IMR-90 (cell line): ENCODE data around the gene ROR2. TPM values are rescaled to one million over a fixed set of nuclear protein-coding genes. Genes with fewer than 3 reads are reported as not detected.

Source experiments
- ATAC-seq: fragments of 200-7000 bp; cut with Tn5 transposase; 2 replicates; pipeline ENCODE4 v1.9.1; 2020; ENCODE audit warnings: low read depth, mild to moderate bottlenecking, moderate library complexity
- BruUV-seq: library from RNA; stranded (reverse); fragments of 400-500 nt; replicated peaks from 2 replicates; lab custom pipeline; 2021; lab: Mats Ljungman, UMichigan
- CTCF ChIA-PET: fragments of 300-600 bp; formaldehyde crosslinking; extraction: SDS; loops from one replicate; lab custom pipeline; 2021; ENCODE audit warnings: antibody characterized with exemption; lab: Yijun Ruan, JAX
- POLR2A ChIA-PET: fragments of 300-600 bp; sonication (Branson Sonifier 250); formaldehyde crosslinking; loops from one replicate; lab custom pipeline; 2022; ENCODE audit warnings: antibody characterized with exemption; ENCODE audit not compliant: unreplicated experiment; lab: Charles Lee
- DNase-seq: peaks from one replicate; pipeline ENCODE4 v3.0.0; 2013
- H2AFZ ChIP-seq: replicated peaks from 2 replicates; pipeline ENCODE3; 2013; ENCODE audit warnings: low read length, mild to moderate bottlenecking; ENCODE audit not compliant: poor library complexity
- H2AK5ac ChIP-seq: 2 replicates; pipeline ENCODE4 v1.6.1; 2013; ENCODE audit warnings: low read depth, low read length, inconsistent platforms
- H2AK9ac ChIP-seq: replicated peaks from 2 replicates; pipeline ENCODE3; 2013; ENCODE audit warnings: mild to moderate bottlenecking, low read depth, low read length, moderate library complexity; ENCODE audit not compliant: poor library complexity
- H2BK120ac ChIP-seq: 2 replicates; pipeline ENCODE4 v1.6.1; 2013; ENCODE audit warnings: low read depth, low read length, inconsistent platforms
- H2BK15ac ChIP-seq: 3 replicates; pipeline ENCODE4 v1.6.1; 2013; ENCODE audit warnings: low read depth, low read length, inconsistent platforms
- H2BK20ac ChIP-seq: 2 replicates; pipeline ENCODE4 v1.6.1; 2013; ENCODE audit warnings: low read depth, mild to moderate bottlenecking, inconsistent platforms, low read length, moderate library complexity
- H2BK5ac ChIP-seq: 2 replicates; pipeline ENCODE4 v1.6.1; 2013; ENCODE audit warnings: mild to moderate bottlenecking, low read depth, low read length, inconsistent platforms; ENCODE audit not compliant: poor library complexity, severe bottlenecking
- H3K14ac ChIP-seq: replicated peaks from 2 replicates; pipeline ENCODE4 v1.6.1; 2013; ENCODE audit warnings: low read depth, low read length, inconsistent platforms
- H3K18ac ChIP-seq: 2 replicates; pipeline ENCODE4 v1.6.1; 2013; ENCODE audit warnings: low read depth, low read length, control low read depth
- H3K23ac ChIP-seq: 2 replicates; pipeline ENCODE4 v1.6.1; 2013; ENCODE audit warnings: low read depth, low read length, inconsistent platforms
- H3K27ac ChIP-seq: 2 replicates; pipeline ENCODE4 v1.5.1; 2013; ENCODE audit warnings: mild to moderate bottlenecking, control low read depth, low read length; ENCODE audit not compliant: insufficient read depth
- H3K27me3 ChIP-seq: 2 replicates; pipeline ENCODE4 v1.6.1; 2013; ENCODE audit warnings: low read length; ENCODE audit not compliant: control insufficient read depth, insufficient read depth
- H3K36me3 ChIP-seq: 2 replicates; pipeline ENCODE4 v1.6.1; 2013; ENCODE audit warnings: low read length, mixed read lengths; ENCODE audit not compliant: control insufficient read depth, insufficient read depth
- H3K4ac ChIP-seq: 2 replicates; pipeline ENCODE4 v1.6.1; 2013; ENCODE audit warnings: low read depth, low read length, inconsistent platforms
- H3K4me1 ChIP-seq: 2 replicates; pipeline ENCODE4 v1.6.1; 2013; ENCODE audit warnings: low read length, mixed read lengths; ENCODE audit not compliant: control insufficient read depth, insufficient read depth
- H3K4me2 ChIP-seq: 2 replicates; pipeline ENCODE4 v1.6.1; 2013; ENCODE audit warnings: low read depth, mild to moderate bottlenecking, control low read depth, low read length, moderate library complexity
- H3K4me3 ChIP-seq: 2 replicates; pipeline ENCODE4 v1.5.1; 2013; ENCODE audit warnings: low read depth, mild to moderate bottlenecking, control low read depth, low read length, moderate library complexity; ENCODE audit not compliant: insufficient read depth
- H3K56ac ChIP-seq: 2 replicates; pipeline ENCODE4 v1.6.1; 2013; ENCODE audit warnings: low read length, inconsistent platforms; ENCODE audit not compliant: insufficient read depth; ENCODE audit errors: extremely low read depth
- H3K79me1 ChIP-seq, 2 experiments: 2 replicates each; pipeline ENCODE4 v1.6.1; 2013; ENCODE audit warnings: low read length in 2 of 2, inconsistent platforms in 1 of 2, low read depth in 1 of 2
- H3K9ac ChIP-seq: 2 replicates; pipeline ENCODE4 v1.6.1; 2013; ENCODE audit warnings: low read depth, low read length, control low read depth
- H3K9me1 ChIP-seq: 2 replicates; pipeline ENCODE4 v1.6.1; 2013; ENCODE audit warnings: low read length, inconsistent platforms; ENCODE audit not compliant: insufficient read depth
- H3K9me3 ChIP-seq: 2 replicates; pipeline ENCODE4 v1.6.1; 2013; ENCODE audit warnings: low read length; ENCODE audit not compliant: control insufficient read depth, insufficient read depth
- H4K20me1 ChIP-seq: 2 replicates; pipeline ENCODE4 v1.6.1; 2013; ENCODE audit warnings: low read length, inconsistent platforms; ENCODE audit not compliant: insufficient read depth
- H4K5ac ChIP-seq: 2 replicates; pipeline ENCODE4 v1.6.1; 2013; ENCODE audit warnings: mild to moderate bottlenecking, low read depth, low read length, control low read depth
- H4K8ac ChIP-seq, 2 experiments: 2 replicates each; pipeline ENCODE4 v1.6.1; 2013; ENCODE audit warnings: low read depth in 2 of 2, low read length in 2 of 2, control low read depth in 1 of 2, inconsistent platforms in 1 of 2
- H4K91ac ChIP-seq: 2 replicates; pipeline ENCODE4 v1.6.1; 2013; ENCODE audit warnings: low read depth, low read length, inconsistent platforms; ENCODE audit not compliant: insufficient read depth
- CEBPB ChIP-seq: IDR thresholded peaks from 2 replicates; pipeline ENCODE4 v1.6.1; 2012; ENCODE audit warnings: low read depth, low read length, improper control_type of control experiment
- MAFK ChIP-seq: IDR thresholded peaks from 2 replicates; pipeline ENCODE4 v1.6.1; 2012; ENCODE audit warnings: low read depth, low read length, improper control_type of control experiment
- POLR2A ChIP-seq: IDR thresholded peaks from 2 replicates; pipeline ENCODE4 v1.6.1; 2012; ENCODE audit warnings: mild to moderate bottlenecking, low read depth, low read length
- WGBS, 2 experiments: methylation state at CpG; one replicate each; pipeline versions ENCODE4 v1.1.5 to v1.1.7; 2013; ENCODE audit warnings: missing lambda C conversion rate in 2 of 2; ENCODE audit not compliant: insufficient read length in 1 of 2; ENCODE audit errors: extremely low coverage in 2 of 2; 5-methylcytosine and 5-hydroxymethylcytosine counted together
- dilution Hi-C: fragments of 300-500 bp; cut with HindIII; formaldehyde crosslinking; loops from one replicate; pipeline ENCODE4 v1.14.3; 2018; ENCODE audit warnings: low sequenced_read_pairs; ENCODE audit not compliant: unreplicated experiment
- in situ Hi-C: fragments of 300-500 bp; cut with MboI; formaldehyde crosslinking; loops from 3 replicates; pipeline ENCODE4 v1.14.3; 2019; ENCODE audit warnings: low sequenced_read_pairs, inconsistent platforms, mixed read lengths
- intact Hi-C: fragments of 100-400 bp; cut with micrococcal nuclease; formaldehyde crosslinking; loops from 2 replicates; pipeline ENCODE4 v1.10.0; 2022
- polyA plus RNA-seq, 3 experiments: library from polyadenylated mRNA; depleted of rRNA; stranded (reverse); fragments of >200 nt; gene quantifications; 2 replicates each; pipeline ENCODE4 v1.2.3, GENCODE V29; 2012; ENCODE audit warnings: low replicate concordance in 1 of 3
- total RNA-seq: library from RNA; depleted of rRNA; stranded (reverse); fragments of >200 nt; gene quantifications from 2 replicates; pipeline ENCODE4 v1.2.3, GENCODE V29; 2012

Gene ROR2
- total and polyA plus RNA-seq, 2 of the 4 experiments (the other 2 are of a cell fraction): 2.3 to 4.8 TPM

DNA sequence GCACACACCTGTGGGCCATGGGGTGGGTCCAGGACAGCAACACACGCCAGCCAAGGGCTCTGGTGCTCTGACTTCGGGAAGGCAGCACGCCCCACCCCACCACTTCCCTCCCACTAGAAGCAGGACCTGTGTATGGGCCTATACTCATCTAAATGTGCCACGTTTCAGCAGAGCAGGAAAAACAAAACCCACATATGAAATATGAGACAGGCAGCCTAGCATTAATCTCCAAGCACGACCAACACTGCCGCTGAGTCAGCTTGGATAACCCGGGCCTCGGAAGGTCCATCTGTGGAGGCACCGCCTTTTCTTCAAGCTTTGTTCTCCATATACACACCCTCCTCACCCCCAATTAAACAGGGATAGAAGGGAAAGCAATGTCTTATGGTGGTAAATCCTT is 203.1 kb downstream of the ROR2 start:
- Histone ChIP-seq H3K36me3 (peaks cover 8% of the 10 kb centered on the region; the same call in 1 of the 2 replicates), H2BK15ac (no peak overlapping the region), H2AK5ac (no peak overlapping the region), H3K4me1 (peaks cover 3% of the 10 kb centered on the region; the same call in 1 of the 2 replicates), H2BK20ac (no peak overlapping the region), H2BK5ac (no peak overlapping the region), H4K8ac (no peak overlapping the region), H3K79me1 (no peaks in the 10 kb centered on the region), H3K4me2 (no peak overlapping the region), H3K14ac (no peak overlapping the region), H3K56ac (no peak overlapping the region), H2AFZ (peak overlapping the region; percentile 51), H4K5ac (no peak overlapping the region), H3K27me3 (no peaks in the 10 kb centered on the region), H2BK120ac (no peak overlapping the region), H2AK9ac (no peak overlapping the region), H3K9me1 (peaks cover 3% of the 10 kb centered on the region; the same call in 1 of the 2 replicates), H3K9me3 (no peaks in the 10 kb centered on the region), H4K20me1 (no peaks in the 10 kb centered on the region), H3K18ac (no peak overlapping the region), H3K23ac (no peak overlapping the region), H4K91ac (no peak overlapping the region), H3K27ac (no peak overlapping the region), H3K9ac (no peak overlapping the region), H3K4ac (no peak overlapping the region), H3K4me3 (no peak overlapping the region)
- in situ Hi-C loops (no loop called here), intact Hi-C loops (no loop called here), dilution Hi-C loops (no loop called here)
- no TSS peak for BruUV-seq
- ATAC-seq (peak; percentile 75), DNase-seq (peak; percentile 69)
- ChIA-PET POLR2A (no interaction called here), CTCF (interaction anchor here (1.5 kb wide), 1 partner anchor 12 kb away, joined by 3 read pairs; no protein-coding TSS in a partner anchor)
- TF ChIP-seq MAFK (peak; percentile 28; the same call in 1 of the 2 replicates), CEBPB (no peak), POLR2A (no peak)
- WGBS, 2 experiments: no CpG with 5 or more reads among the region's 9 CpGs
